Body of pancreas (tissue), 4 donors: ENCODE measurements around the gene GPS2.

ENCODE experiments used
- CTCF ChIP-seq, 7 experiments: fragments of 450-650 bp in 4 of 7; fragments of 200-600 bp in 3 of 7; sonication (generic) in 3 of 7; IDR thresholded peaks; one replicate each; pipeline ENCODE4 v1.5.1; 2016 to 2019; ENCODE audit warnings: antibody characterized with exemption in 7 of 7
- POLR2A ChIP-seq, 3 donors: fragments of 450-650 bp; IDR thresholded peaks; one replicate each; pipeline ENCODE4 v1.6.1; 2016; ENCODE audit warnings: antibody characterized with exemption in 3 of 3, mild to moderate bottlenecking in 2 of 3

- TF ChIP-seq CTCF (IDR thresholded peaks at IDR 0.05), result peak in 1 of 7 experiments; percentile 23
- TF ChIP-seq POLR2A (IDR thresholded peaks at IDR 0.05), result no peak
Measured at GRCh38 chr17:7295230-7296180, 19.7 kb downstream of the GPS2 start.
